ENCODE results near the gene DAZAP2. TPM values are rescaled to one million over a fixed set of nuclear protein-coding genes. Genes with fewer than 3 reads are reported as not detected.

DAZAP2 gene
- total and polyA plus RNA-seq, 9 of the 15 experiments (the other 6 are each of a cell fraction or from before 2014, with no cell fraction given) = 116 to 668 (median 227) TPM

- no peak for TF ChIP-seq BRF2 (IDR thresholded peaks at IDR 0.05; ENCODE audit: borderline replicate concordance, insufficient read depth, insufficient read length)
- peak; percentile 35 for TF ChIP-seq POU5F1 (IDR thresholded peaks at IDR 0.05; ENCODE audit: borderline replicate concordance, low read depth, low read length, partially characterized antibody)
- TF ChIP-seq HMGXB4 (CRISPR knock-in tag; IDR thresholded peaks at IDR 0.05) = peak; percentile 92
These were observed at the start of gene DAZAP2 (continued) for GRCh38 chr12:51238510-51239334.

- no peaks in the 10 kb centered on the region for H3K9me3 ChIP-seq (replicated peaks; ENCODE audit: control insufficient read depth, insufficient read depth, low read depth, low read length)
- DNase-seq (ENCODE audit: extremely low read depth in 1 of 4, low spot score in 3 of 4) (peak in 1 of 4 experiments; percentile 5), ATAC-seq (no peak), FAIRE-seq (no peak)
- TF ChIP-seq CBX2 (IDR thresholded peaks at IDR 0.05; ENCODE audit: insufficient read depth, low read length, poor library complexity, severe bottlenecking) (no peak), CBX3 (IDR thresholded peaks at IDR 0.05; ENCODE audit: borderline replicate concordance in 1 of 2, low read length in 2 of 2) (no peak), ATF1 (CRISPR knock-in tag; IDR thresholded peaks at IDR 0.05) (no peak), ATF1 (tag; IDR thresholded peaks at IDR 0.05) (0 out of 2 replicates have a peak, but pooled peaks have one; percentile 24), TSC22D4 (tag; IDR thresholded peaks at IDR 0.05) (no peak)
- peak overlapping the region in 1 of 2 experiments; percentile 50; a peak in 1 of 4 replicates for H3K9ac ChIP-seq (ENCODE audit: insufficient read depth in 1 of 2, low read depth in 2 of 2, low read length in 2 of 2)
- BruUV-seq (replicated peaks) = no TSS peak
- no peak overlapping the region for H3K27ac ChIP-seq (ENCODE audit: extremely low read depth, low read depth, low read length)
- no peaks in the 10 kb centered on the region for H3K9me1 ChIP-seq (ENCODE audit: control insufficient read depth, insufficient read depth, low read length)
- H3K79me2 ChIP-seq (ENCODE audit: control insufficient read depth, insufficient read depth, low read length) = no peaks in the 10 kb centered on the region
- intact Hi-C loops (cut with micrococcal nuclease) = no loop called here
- H3K4me2 ChIP-seq (ENCODE audit: insufficient read depth, low read length) = no peak overlapping the region
- H2AFZ ChIP-seq (ENCODE audit: low read depth, low read length) = no peak overlapping the region
- H3K36me3 ChIP-seq (ENCODE audit: control insufficient read depth, insufficient read depth, low read length) = no peaks in the 10 kb centered on the region
- ChIA-PET CTCF (ENCODE audit: low intra/inter-chr PET ratio) (no interaction called here), POLR2A (interaction anchor here (0.7 to 0.9 kb wide), 3 partner anchors 10 to 46 kb away, joined by 3 read pairs; no protein-coding TSS in a partner anchor)
- H3K4me3 ChIP-seq = no peak overlapping the region
- 50% methylated on average over 13 of the region's 14 CpGs for WGBS (ENCODE audit: insufficient coverage, low coverage, missing lambda C conversion rate)
- no peaks in the 10 kb centered on the region for H4K20me1 ChIP-seq (replicated peaks; ENCODE audit: control insufficient read depth, insufficient read depth, low read length)
- no peaks in the 10 kb centered on the region for H3K27me3 ChIP-seq (ENCODE audit: control insufficient read depth in 2 of 2, insufficient read depth in 2 of 2, low read length in 2 of 2)
- in situ Hi-C loops (cut with MboI) = no loop called here
- H3K4me1 ChIP-seq (replicated peaks in 1 of 2; ENCODE audit: control insufficient read depth in 2 of 2, insufficient read depth in 2 of 2, low read length in 2 of 2) = peaks cover 3 to 8% of the 10 kb centered on the region in 2 experiments; a peak in 2 of 5 replicates
These were observed 48.8 kb upstream of the DAZAP2 start for GRCh38 chr12:51189790-51190355.

Data from K562 (cell line).